ENCODE results near the gene GAL3ST3.

DNA sequence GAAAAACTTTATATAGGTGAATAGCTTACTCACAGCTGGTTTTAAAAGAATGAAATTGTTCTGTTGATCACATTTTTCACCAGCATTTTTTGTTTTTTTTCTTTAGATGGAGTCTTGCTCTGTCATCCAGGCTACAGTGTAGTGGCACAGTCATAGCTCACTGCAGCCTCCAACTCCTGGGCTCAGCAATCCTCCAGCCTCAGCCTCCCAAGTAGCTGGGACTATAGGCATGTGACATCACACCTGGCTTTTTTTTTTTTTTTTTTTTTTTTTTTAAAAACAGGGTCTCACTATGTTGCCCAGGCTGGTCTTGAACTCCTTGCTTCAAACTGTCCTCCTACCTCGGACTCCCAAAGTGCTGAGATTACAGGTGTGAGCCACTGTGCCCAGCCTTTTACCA is 24.7 kb upstream of the GAL3ST3 start:
- no peak for TF ChIP-seq CTCF (IDR thresholded peaks at IDR 0.05)
- TF ChIP-seq EP300 (IDR thresholded peaks at IDR 0.05; ENCODE audit: low read depth), result no peak
- no peak for TF ChIP-seq POLR2AphosphoS5 (IDR thresholded peaks at IDR 0.05)
- TF ChIP-seq POLR2A (IDR thresholded peaks at IDR 0.05), result no peak
